SH-SY5Y (cell line): ENCODE results near the gene ADCY2.

Source experiments
- GATA2 ChIP-seq: IDR thresholded peaks from 2 replicates; pipeline ENCODE4 v1.6.1; 2011; ENCODE audit warnings: mild to moderate bottlenecking, low read depth, low read length
- GATA3 ChIP-seq: IDR thresholded peaks from 2 replicates; pipeline ENCODE4 v1.6.1; 2011; ENCODE audit warnings: low read depth, mild to moderate bottlenecking, low read length, moderate library complexity

DNA sequence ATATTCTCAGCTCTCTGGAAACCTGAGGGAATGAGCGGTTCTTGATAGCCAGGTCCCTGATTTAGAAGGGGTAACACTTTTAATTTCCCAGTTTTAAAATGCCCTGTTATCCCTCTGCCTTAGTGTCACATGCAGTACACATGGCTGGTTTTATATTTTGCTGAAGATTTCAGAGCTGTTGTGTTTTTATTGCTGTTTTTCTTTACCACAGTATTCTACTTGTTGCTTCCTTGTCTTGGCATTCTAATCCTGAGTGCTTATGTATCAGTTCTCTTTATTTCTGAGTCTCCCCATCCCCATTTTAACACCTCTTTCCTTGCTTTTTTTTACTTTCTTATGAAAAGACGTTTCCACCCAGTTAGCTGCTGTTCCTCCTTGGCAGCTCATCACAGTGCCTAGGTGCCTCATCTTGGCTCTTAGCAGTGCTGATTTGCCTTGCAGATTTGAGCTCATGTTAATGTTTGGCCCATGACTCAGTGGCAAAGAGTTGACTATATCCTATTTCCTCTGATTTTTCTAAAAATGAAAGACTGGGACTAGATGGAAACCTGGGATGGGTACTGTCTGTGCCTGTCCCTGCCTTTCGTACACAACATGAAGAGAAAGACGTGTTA, 476.7 kb downstream of the ADCY2 start:
- no peak for TF ChIP-seq GATA2
- no peak for TF ChIP-seq GATA3
